COR-L47 (cell line): ENCODE results near the gene CDK13.

Experiments used
- DNase-seq: peaks from one replicate; lab custom pipeline; 2025; lab: John Stamatoyannopoulos, UW

CDK13 gene

GRCh38 chr7:39948956-39949928 lies 814 bp upstream of the CDK13 start:
- DNase-seq, result peak; percentile 98

GRCh38 chr7:39950473-39951225 lies 593 bp downstream of the CDK13 start:
- peak; percentile 15 for DNase-seq

- DNase-seq, result peak; percentile 66
These were observed 1.5 kb downstream of the CDK13 start for GRCh38 chr7:39951226-39952194.

DNA sequence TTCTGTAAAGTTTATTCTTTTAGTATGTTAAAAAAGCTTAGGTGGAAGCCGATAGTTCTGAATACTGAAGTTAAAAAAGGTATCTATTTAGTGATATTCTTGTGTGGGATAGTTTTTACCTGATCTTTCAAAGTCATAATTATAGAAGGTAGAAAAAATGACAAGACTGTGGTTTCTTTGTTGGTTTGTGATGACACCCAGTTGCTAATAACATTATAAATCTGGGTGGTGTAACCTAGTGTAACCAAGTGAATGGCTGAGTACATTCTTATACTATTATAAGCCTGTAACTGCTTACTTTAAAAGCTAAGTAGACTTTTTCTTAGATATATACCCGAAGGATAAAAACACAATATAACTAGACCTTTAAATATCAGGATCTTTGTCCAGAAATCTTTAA lies 2.3 kb downstream of the CDK13 start:
- no peak for DNase-seq

DNA sequence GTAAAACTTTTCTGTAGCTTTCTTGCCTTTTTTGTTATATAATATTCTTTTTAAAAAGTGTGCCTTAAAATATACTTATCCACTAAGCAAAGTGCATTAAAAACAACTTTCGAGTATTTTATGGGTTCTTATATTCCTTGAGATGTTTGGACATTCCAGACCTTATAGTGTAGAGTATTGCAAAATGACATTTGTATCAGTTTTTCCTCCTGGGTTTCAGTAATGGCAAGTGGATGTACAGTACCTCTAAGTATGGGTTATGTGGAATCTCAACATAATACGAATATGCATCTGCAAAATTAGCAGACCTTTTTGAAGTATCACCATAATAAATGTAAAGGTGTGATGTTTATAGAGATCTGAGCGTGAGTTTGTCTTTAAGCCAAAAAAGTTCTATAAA lies 2.7 kb downstream of the CDK13 start:
- DNase-seq, result no peak

DNA sequence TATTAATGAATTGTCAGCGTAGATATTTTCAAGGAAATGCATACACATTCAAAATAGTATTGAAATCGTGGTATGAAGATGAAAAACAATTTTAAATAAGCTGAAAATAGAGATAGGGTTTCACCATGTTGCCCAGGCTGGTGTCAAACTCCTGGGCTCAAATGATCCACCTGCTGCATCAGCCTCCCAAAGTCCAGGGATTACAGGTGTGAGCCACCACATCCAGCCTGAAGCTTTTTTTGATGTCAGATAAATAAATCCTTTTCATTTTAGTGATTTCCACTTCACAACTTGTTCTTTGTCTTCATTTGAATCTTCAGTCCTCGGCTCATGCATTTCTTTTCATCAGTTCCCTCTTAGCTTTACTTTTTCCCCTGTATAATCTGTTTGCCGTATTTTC lies 4.6 kb downstream of the CDK13 start:
- no peak for DNase-seq

- no peak for DNase-seq
These were observed 8.0 kb downstream of the CDK13 start for GRCh38 chr7:39958038-39958437.

DNA sequence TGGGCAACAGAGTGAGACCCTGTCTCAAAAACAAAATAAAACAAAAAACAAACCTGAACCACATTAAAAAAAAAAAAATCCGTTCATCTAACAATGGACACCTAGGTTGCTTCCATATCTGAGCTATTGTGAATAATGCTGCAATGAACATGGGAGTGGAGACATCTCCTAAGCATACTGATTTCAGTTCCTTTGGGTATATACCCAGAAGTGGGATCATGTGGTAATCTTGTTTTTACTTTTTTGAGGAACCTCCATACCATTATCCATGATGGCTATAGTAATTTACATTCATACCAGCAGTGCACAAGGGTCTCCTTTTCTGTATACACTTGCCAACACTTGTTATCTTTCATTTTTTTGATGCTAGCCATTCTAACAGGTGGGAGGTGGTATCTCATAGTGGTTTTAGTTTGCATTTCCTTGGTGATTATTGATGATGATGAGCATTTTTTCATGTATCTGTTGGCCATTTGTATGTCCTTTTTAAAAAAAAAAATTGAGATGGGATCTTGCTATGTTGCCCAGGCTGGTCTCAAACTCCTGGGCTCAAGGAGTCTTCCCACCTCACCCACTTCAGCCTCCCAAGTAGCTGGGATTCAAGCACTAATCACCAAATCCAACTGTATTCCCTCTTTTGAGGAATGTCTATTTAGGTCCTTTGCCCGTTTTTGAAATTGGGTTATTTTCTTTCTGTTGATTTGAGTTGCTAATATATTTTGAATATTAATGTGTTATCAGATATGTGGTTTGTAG lies 17.5 kb downstream of the CDK13 start:
- DNase-seq, result no peak

DNA sequence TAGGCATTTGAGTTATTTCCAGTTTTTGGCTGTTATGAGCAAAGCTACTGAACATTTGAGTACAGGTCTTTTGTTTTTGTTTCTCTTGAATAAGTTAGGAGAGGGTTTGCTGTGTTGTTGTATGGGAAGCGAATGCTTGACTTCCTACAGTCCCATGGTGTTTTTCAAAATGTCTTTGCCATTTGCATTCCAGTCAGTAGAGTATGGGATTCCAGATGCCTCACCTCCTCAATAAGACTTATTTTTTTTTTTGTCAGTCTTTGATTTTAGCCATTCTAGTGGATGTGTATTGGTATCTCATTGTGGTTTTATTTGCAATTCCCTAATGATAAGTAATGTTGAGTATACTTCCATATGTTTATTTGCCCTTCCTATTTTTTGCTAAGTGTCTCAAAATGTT lies 19.4 kb downstream of the CDK13 start:
- no peak for DNase-seq

GRCh38 chr7:39971924-39972323 lies 21.9 kb downstream of the CDK13 start:
- no peak for DNase-seq

- no peak for DNase-seq
These were observed 23.7 kb downstream of the CDK13 start for GRCh38 chr7:39973801-39974200.

- DNase-seq, result no peak
These were observed 28.3 kb downstream of the CDK13 start for GRCh38 chr7:39978230-39978934.

- no peak for DNase-seq
These were observed 29.5 kb downstream of the CDK13 start for GRCh38 chr7:39979406-39980073.

GRCh38 chr7:39985398-39985918 lies 35.4 kb downstream of the CDK13 start:
- DNase-seq, result no peak

GRCh38 chr7:39987641-39988347 lies 37.7 kb downstream of the CDK13 start:
- no peak for DNase-seq

DNA sequence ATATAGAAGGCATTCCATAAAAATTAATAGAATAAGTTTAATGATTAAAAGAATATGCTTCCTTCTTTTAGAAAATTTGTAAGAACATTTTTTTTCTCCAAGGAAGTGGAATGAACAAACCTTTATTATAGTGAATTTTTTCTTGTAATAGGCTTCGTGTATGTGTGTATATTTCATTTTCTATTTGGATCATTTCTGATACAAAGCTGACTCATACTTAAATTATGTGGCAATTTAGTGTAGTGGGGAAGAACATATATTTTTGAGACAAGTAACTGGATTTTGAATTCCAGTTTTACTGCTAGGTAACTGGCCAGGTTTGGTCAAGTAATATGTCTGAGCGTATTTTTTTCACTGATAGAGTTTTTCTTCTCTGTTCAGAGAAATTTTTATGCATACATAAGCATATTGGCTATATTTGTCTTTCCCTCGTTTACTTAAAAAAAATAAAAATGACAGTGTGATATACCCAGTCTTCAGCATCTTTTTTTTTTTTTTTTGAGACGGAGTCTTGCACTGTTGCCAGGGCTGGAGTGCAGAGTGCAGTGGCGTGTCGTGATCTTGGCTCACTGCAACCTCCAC lies 50.8 kb downstream of the CDK13 start:
- no peak for DNase-seq

DNA sequence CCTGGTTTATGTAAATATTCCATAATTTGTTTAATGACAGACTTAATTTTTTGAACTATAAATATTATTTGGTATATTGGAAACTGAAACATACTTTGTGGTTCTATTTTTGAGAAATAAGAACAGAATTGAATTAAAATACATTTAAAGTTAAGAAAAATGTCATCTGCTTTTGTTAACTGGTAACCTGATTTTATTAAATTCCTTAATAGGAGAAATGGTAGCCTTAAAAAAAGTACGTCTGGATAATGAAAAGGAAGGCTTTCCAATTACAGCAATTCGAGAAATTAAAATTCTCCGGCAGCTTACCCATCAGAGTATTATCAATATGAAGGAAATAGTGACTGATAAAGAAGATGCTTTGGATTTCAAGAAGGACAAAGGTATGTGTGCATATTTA lies 51.6 kb downstream of the CDK13 start:
- no peak for DNase-seq

GRCh38 chr7:40003597-40003996 lies 53.5 kb downstream of the CDK13 start:
- DNase-seq, result no peak
